Breast epithelium (tissue), 4 donors: Measurements from ENCODE around the gene MPI. TPM values are rescaled to one million over a fixed set of nuclear protein-coding genes. Genes with fewer than 3 reads are reported as not detected.

ENCODE experiments used
- DNase-seq, 2 donors: peaks; one replicate each; pipeline ENCODE4 v3.0.0-alpha.2; 2019; ENCODE audit warnings: low spot score in 2 of 2
- H3K27ac ChIP-seq, 2 donors: fragments of 200-600 bp; sonication (generic) in 1 of 2; one replicate each; pipeline ENCODE4 v1.5.1; 2016 to 2019; ENCODE audit warnings: mild to moderate bottlenecking in 1 of 2
- H3K27me3 ChIP-seq, 2 donors: fragments of 200-600 bp; sonication (generic) in 1 of 2; one replicate each; pipeline versions ENCODE4 v1.5.1 to v1.6.0; 2017 to 2019; ENCODE audit warnings: control low read depth in 1 of 2, mild to moderate bottlenecking in 1 of 2
- H3K36me3 ChIP-seq: fragments of 200-600 bp; one replicate; pipeline ENCODE4 v1.5.1; 2019
- H3K4me1 ChIP-seq, 2 donors: fragments of 200-600 bp; sonication (generic); one replicate each; pipeline ENCODE4 v1.5.1; 2016 to 2019; ENCODE audit warnings: control low read depth in 1 of 2
- H3K4me3 ChIP-seq, 3 donors: fragments of 200-600 bp; sonication (generic); 1 replicate in 2 of 3; 2 replicates in 1 of 3; pipeline ENCODE4 v1.5.1; 2016 to 2019; ENCODE audit warnings: mild to moderate bottlenecking in 3 of 3, moderate library complexity in 2 of 3
- H3K9me3 ChIP-seq, 2 donors: fragments of 200-600 bp; sonication (generic) in 1 of 2; one replicate each; pipeline ENCODE4 v1.5.1; 2016 to 2019; ENCODE audit warnings: control low read depth in 1 of 2
- POLR2A ChIP-seq: fragments of 450-650 bp; IDR thresholded peaks from one replicate; pipeline ENCODE4 v1.6.1; 2016; ENCODE audit warnings: antibody characterized with exemption, mild to moderate bottlenecking, moderate library complexity
- POLR2AphosphoS5 ChIP-seq, 3 donors: sonication (generic); formaldehyde crosslinking; IDR thresholded peaks; one replicate each; pipeline ENCODE4 v1.6.1; 2017; ENCODE audit warnings: antibody characterized with exemption in 3 of 3
- intact Hi-C: fragments of 100-400 bp; cut with DNase I; formaldehyde crosslinking; loops from one replicate; pipeline ENCODE4 v1.15.1; 2023; ENCODE audit warnings: low total_unique reads
- total RNA-seq, 3 donors: library from RNA; depleted of rRNA; stranded (reverse); fragments of >200 nt; gene quantifications; one replicate each; pipeline ENCODE4 v1.1.0, GENCODE V29; 2016
- TF ChIP-seq, protein P1 (sequence below), 3 donors: fragments of 450-650 bp; IDR thresholded peaks; one replicate each; pipeline ENCODE4 v1.5.1; 2016 to 2017; ENCODE audit warnings: antibody characterized with exemption in 3 of 3, mild to moderate bottlenecking in 3 of 3, moderate library complexity in 3 of 3

MPI gene
- total RNA-seq, 3 donors from 2014 or later = 42.7 to 70.1 (median 48.3) TPM

DNA sequence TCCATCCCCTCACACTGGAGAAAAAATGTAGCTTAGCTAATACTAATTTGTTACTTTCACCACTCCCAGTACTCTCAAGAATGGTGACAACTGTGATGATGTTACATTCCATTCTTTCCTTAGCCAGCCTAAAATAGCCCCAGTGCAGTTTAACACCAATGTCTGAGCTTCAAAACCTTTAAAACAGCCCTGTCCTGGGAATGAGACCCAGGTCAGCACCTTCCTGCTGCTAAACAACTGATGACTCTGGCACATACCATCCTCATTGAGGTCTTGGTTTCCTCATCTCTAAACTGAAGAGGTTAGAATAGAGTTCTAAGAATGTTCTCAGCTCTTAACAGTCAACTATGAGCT lies 20.5 kb upstream of the MPI start:
- Histone ChIP-seq H3K27ac (peak overlapping the region; percentile 79 to 82), H3K9me3 (no peaks in the 10 kb centered on the region), H3K4me1 (peaks cover 0 to 38% of the 10 kb centered on the region in 2 donors), H3K36me3 (no peaks in the 10 kb centered on the region), H3K4me3 (peak overlapping the region in 1 of 3 donors; percentile 23), H3K27me3 (no peaks in the 10 kb centered on the region)
- TF ChIP-seq, protein P1, sequence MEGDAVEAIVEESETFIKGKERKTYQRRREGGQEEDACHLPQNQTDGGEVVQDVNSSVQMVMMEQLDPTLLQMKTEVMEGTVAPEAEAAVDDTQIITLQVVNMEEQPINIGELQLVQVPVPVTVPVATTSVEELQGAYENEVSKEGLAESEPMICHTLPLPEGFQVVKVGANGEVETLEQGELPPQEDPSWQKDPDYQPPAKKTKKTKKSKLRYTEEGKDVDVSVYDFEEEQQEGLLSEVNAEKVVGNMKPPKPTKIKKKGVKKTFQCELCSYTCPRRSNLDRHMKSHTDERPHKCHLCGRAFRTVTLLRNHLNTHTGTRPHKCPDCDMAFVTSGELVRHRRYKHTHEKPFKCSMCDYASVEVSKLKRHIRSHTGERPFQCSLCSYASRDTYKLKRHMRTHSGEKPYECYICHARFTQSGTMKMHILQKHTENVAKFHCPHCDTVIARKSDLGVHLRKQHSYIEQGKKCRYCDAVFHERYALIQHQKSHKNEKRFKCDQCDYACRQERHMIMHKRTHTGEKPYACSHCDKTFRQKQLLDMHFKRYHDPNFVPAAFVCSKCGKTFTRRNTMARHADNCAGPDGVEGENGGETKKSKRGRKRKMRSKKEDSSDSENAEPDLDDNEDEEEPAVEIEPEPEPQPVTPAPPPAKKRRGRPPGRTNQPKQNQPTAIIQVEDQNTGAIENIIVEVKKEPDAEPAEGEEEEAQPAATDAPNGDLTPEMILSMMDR (IDR thresholded peaks at IDR 0.05) = no peak
- TF ChIP-seq POLR2AphosphoS5 (IDR thresholded peaks at IDR 0.05) = no peak
- TF ChIP-seq POLR2A = no peak
- intact Hi-C loops = no loop called here
- no peak for DNase-seq

DNA sequence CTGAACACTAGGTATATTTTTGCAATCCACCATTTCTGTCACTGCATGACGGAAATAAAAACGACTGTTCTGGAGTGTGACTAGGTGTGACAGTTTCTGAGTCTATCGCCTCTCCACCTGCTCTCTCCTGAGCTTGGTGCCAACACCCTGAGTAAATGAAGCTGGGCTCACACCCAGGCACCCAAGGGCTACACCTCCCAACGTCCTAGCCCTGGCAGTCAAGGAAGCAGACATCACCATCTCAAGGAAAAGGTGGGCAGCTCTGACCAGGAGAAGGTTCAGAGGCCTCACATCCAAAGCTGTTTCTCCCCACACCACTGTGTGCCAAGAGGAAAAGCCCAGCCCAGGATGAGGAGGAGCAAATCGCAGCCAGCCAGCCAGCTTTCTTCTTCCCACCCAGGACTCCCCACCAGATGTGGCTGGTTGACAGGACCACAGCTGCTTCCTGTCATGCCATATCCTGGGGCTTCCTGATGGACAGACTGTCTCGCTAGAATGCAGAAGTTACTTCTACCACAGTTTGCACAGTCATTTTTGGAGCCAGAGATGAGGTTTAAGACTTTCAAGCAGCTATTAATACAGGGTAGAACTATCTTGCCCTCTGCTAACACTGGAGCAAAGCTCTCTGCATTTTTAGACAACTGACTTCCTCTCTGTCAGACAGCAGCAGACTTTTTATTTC lies 20.0 kb upstream of the MPI start:
- Histone ChIP-seq H3K4me3 (peak overlapping the region in 1 of 3 donors; percentile 23), H3K27ac (peak overlapping the region; percentile 79 to 82), H3K27me3 (no peaks in the 10 kb centered on the region), H3K9me3 (no peaks in the 10 kb centered on the region), H3K4me1 (peaks cover 0 to 38% of the 10 kb centered on the region in 2 donors), H3K36me3 (no peaks in the 10 kb centered on the region)
- intact Hi-C loops = no loop called here
- TF ChIP-seq, protein P1 (IDR thresholded peaks at IDR 0.05) = no peak
- TF ChIP-seq POLR2A = no peak
- TF ChIP-seq POLR2AphosphoS5 (IDR thresholded peaks at IDR 0.05) = no peak
- peak in 1 of 2 donors; percentile 56 for DNase-seq

DNA sequence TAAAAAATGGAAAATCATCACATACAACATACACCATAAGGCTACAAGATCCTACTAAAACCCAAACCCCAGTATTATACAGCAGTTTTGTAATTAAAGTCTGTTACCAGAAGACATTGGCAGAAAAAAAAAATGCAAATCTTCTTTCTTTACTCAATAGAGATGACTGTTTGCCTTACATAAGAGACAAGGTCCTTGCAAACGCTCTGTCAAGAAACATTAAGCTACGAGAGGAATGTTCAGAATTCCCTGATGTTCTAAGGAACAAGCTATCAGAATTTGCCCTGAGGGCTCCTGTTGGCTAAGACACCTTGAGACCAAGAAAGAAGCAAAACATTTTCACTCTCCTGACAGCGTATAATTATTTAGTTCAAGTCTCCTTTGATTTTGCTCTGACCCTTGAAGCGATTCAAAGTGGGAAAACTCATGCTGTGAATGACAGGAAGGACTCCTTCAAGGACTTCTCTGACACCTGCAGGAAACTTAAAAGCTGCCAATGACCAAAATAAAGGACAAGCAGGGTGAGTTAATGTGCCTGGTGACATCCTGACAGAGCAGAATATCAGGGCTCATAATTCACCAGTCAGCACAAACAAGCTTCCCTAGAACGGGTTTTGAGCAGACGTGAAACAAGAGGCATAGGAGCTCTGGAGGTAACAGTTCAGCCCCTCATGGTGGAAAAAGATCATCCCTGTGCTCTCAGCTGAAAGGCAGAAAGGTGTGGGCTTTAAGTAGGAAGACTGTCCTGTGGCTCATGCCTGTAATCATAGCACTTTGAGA lies 19.2 kb upstream of the MPI start:
- TF ChIP-seq POLR2A = no peak
- TF ChIP-seq, protein P1 (IDR thresholded peaks at IDR 0.05) = no peak
- TF ChIP-seq POLR2AphosphoS5 (IDR thresholded peaks at IDR 0.05) = no peak
- Histone ChIP-seq H3K27me3 (no peaks in the 10 kb centered on the region), H3K4me3 (peak overlapping the region in 2 of 3 donors; percentile 23 to 27), H3K4me1 (peaks cover 0 to 38% of the 10 kb centered on the region in 2 donors), H3K27ac (peak overlapping the region; percentile 79 to 82), H3K9me3 (no peaks in the 10 kb centered on the region), H3K36me3 (no peaks in the 10 kb centered on the region)
- intact Hi-C loops = no loop called here
- DNase-seq = peak in 1 of 2 donors; percentile 69

DNA sequence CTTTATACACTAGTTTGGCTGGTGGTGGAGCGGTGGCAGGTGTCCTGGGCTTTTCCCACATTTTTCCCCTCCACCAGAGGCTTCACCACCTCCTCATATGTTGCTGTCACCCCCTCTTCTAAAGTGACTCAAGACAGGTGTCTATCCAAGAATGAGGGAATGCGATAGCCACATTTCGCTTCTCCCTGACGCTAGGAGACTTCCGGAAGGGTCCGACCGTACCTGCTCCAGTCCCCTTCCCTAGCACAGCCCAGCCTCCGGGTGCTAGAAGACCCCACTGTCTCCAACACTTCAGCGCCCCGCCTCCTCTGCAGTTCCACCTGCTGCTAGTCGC lies 17.2 kb upstream of the MPI start:
- H3K4me1 ChIP-seq = peaks cover 0 to 32% of the 10 kb centered on the region in 2 donors
- TF ChIP-seq, protein P1 (IDR thresholded peaks at IDR 0.05) = no peak
- no peak for TF ChIP-seq POLR2AphosphoS5 (IDR thresholded peaks at IDR 0.05)
- TF ChIP-seq POLR2A = no peak
- peak overlapping the region; percentile 64 to 94 (median 64) for H3K4me3 ChIP-seq
- no peak for DNase-seq
- H3K27ac ChIP-seq = peak overlapping the region; percentile 91 to 97
- H3K9me3 ChIP-seq = no peaks in the 10 kb centered on the region
- intact Hi-C loops = no loop called here
- H3K27me3 ChIP-seq = no peaks in the 10 kb centered on the region
- H3K36me3 ChIP-seq = no peaks in the 10 kb centered on the region
